ENCODE measurements around the gene STXBP2. TPM values are rescaled to one million over a fixed set of nuclear protein-coding genes. Genes with fewer than 3 reads are reported as not detected.

Gene STXBP2
- total and polyA plus RNA-seq, 9 of the 15 experiments (the other 6 are each of a cell fraction or from before 2014, with no cell fraction given) = 2.5 to 163 (median 71.3) TPM

- no peak overlapping the region for H3K9ac ChIP-seq (ENCODE audit: insufficient read depth in 1 of 2, low read depth in 2 of 2, low read length in 2 of 2)
- no peaks in the 10 kb centered on the region for H3K9me1 ChIP-seq (ENCODE audit: control insufficient read depth, insufficient read depth, low read length)
- 21% methylated on average over 2 of the region's 2 CpGs for WGBS (ENCODE audit: insufficient coverage, low coverage, missing lambda C conversion rate)
- H3K36me3 ChIP-seq (ENCODE audit: control insufficient read depth, insufficient read depth, low read length) = peaks cover 21% of the 10 kb centered on the region; the same call in 2 of the 3 replicates
- peaks cover 2 to 24% of the 10 kb centered on the region in 2 experiments; a peak in 3 of 5 replicates for H3K4me1 ChIP-seq (replicated peaks in 1 of 2; ENCODE audit: control insufficient read depth in 2 of 2, insufficient read depth in 2 of 2, low read length in 2 of 2)
- POLR2A ChIA-PET = interaction anchor here (0.6 to 0.9 kb wide), 3 partner anchors 10 to 45 kb away, joined by 3 read pairs; no protein-coding TSS in a partner anchor
- no peak for FAIRE-seq
- H2AFZ ChIP-seq (ENCODE audit: low read depth, low read length) = no peak overlapping the region
- H3K9me3 ChIP-seq (replicated peaks; ENCODE audit: control insufficient read depth, insufficient read depth, low read depth, low read length) = no peaks in the 10 kb centered on the region
- ATAC-seq = no peak
- intact Hi-C loops (cut with micrococcal nuclease) (no loop called here), in situ Hi-C loops (cut with MboI) (no loop called here)
- H3K79me2 ChIP-seq (ENCODE audit: control insufficient read depth, insufficient read depth, low read length) = no peaks in the 10 kb centered on the region
- peak; percentile 91 for TF ChIP-seq ZNF436 (CRISPR knock-in tag; IDR thresholded peaks at IDR 0.05)
- TF ChIP-seq GTF3C2 (IDR thresholded peaks at IDR 0.05; ENCODE audit: borderline replicate concordance, extremely low read depth, insufficient read length) = peak; percentile 35
- peak; percentile 98 for TF ChIP-seq ZFP36 (IDR thresholded peaks at IDR 0.05; ENCODE audit: low read depth, low read length, partially characterized antibody)
- no peak for TF ChIP-seq ZNF586 (CRISPR knock-in tag; conservative IDR thresholded peaks at IDR 0.05)
- peak; percentile 91 for TF ChIP-seq SMARCA5 (IDR thresholded peaks at IDR 0.05)
- TF ChIP-seq RBM25 (IDR thresholded peaks at IDR 0.05; ENCODE audit: low read depth, low read length, severe bottlenecking) = peak; percentile 16
- no peak for TF ChIP-seq MYNN (IDR thresholded peaks at IDR 0.05)
- TF ChIP-seq MYNN (CRISPR knock-in tag; IDR thresholded peaks at IDR 0.05) = no peak
- TF ChIP-seq LCOR (CRISPR knock-in tag; IDR thresholded peaks at IDR 0.05) = no peak
- no peak for TF ChIP-seq ZNF766 (CRISPR knock-in tag; conservative IDR thresholded peaks at IDR 0.05)
- no peak for TF ChIP-seq ZNF311 (CRISPR knock-in tag; IDR thresholded peaks at IDR 0.05)
- peak; percentile 93 for TF ChIP-seq BCOR (IDR thresholded peaks at IDR 0.05)
- no peak for TF ChIP-seq CEBPG (CRISPR knock-in tag; IDR thresholded peaks at IDR 0.05)
- TF ChIP-seq CEBPG (tag; conservative IDR thresholded peaks at IDR 0.05 in 1 of 2, IDR thresholded peaks at IDR 0.05 in 1 of 2) = no peak
- TF ChIP-seq KDM1A (IDR thresholded peaks at IDR 0.05) = peak; percentile 47 to 58; a peak in 3 of 4 replicates
- H3K27me3 ChIP-seq (ENCODE audit: control insufficient read depth in 2 of 2, insufficient read depth in 2 of 2, low read length in 2 of 2) = no peaks in the 10 kb centered on the region
- CTCF ChIA-PET (ENCODE audit: low intra/inter-chr PET ratio) = no interaction called here
- H3K4me2 ChIP-seq (ENCODE audit: insufficient read depth, low read length) = no peak overlapping the region
- H4K20me1 ChIP-seq (replicated peaks; ENCODE audit: control insufficient read depth, insufficient read depth, low read length) = no peaks in the 10 kb centered on the region
- no TSS peak for BruUV-seq (replicated peaks)
- no peak overlapping the region for H3K4me3 ChIP-seq
- no peak for DNase-seq (ENCODE audit: extremely low read depth in 1 of 4, low spot score in 3 of 4)
- H3K27ac ChIP-seq (ENCODE audit: extremely low read depth, low read depth, low read length) = no peak overlapping the region
Measured at GRCh38 chr19:7650148-7650547, 13.2 kb downstream of the STXBP2 start.
